Right lobe of liver (tissue), 6 donors: ENCODE measurements around the gene DCTN2. TPM values are rescaled to one million over a fixed set of nuclear protein-coding genes. Genes with fewer than 3 reads are reported as not detected.

Experiments
- ATAC-seq, 4 donors: fragments of 200-7000 bp; cut with Tn5 transposase; one replicate each; pipeline ENCODE4 v1.9.1; 2020; ENCODE audit warnings: mild to moderate bottlenecking in 4 of 4, moderate library complexity in 4 of 4
- DNase-seq, 3 donors: peaks; one replicate each; pipeline ENCODE4 v3.0.0-alpha.2; 2020
- H3K27ac ChIP-seq, 3 donors: fragments of 200-600 bp; one replicate each; pipeline ENCODE4 v1.8.0; 2022
- H3K27me3 ChIP-seq, 2 donors: fragments of 200-600 bp; one replicate each; pipeline ENCODE4 v1.8.0; 2022
- H3K36me3 ChIP-seq, 4 donors: fragments of 200-600 bp; sonication (generic) in 1 of 4; one replicate each; pipeline versions ENCODE4 v1.5.1 to v1.8.0; 2017 to 2022; ENCODE audit warnings: control low read depth in 1 of 4
- H3K4me1 ChIP-seq, 4 donors: fragments of 200-600 bp; sonication (generic) in 1 of 4; one replicate each; pipeline versions ENCODE4 v1.5.1 to v1.8.0; 2017 to 2022; ENCODE audit warnings: control low read depth in 1 of 4
- H3K4me3 ChIP-seq, 3 donors: fragments of 200-600 bp; one replicate each; pipeline ENCODE4 v1.8.0; 2022
- H3K9me3 ChIP-seq, 4 donors: fragments of 200-600 bp; sonication (generic) in 1 of 4; one replicate each; pipeline versions ENCODE4 v1.5.1 to v1.8.0; 2017 to 2022; ENCODE audit warnings: control low read depth in 1 of 4
- CTCF ChIP-seq, 4 donors: fragments of 200-600 bp in 3 of 4; fragments of 450-650 bp in 1 of 4; IDR thresholded peaks; one replicate each; pipeline versions ENCODE4 v1.5.1 to v1.8.0; 2016 to 2022; ENCODE audit warnings: antibody characterized with exemption in 4 of 4, mild to moderate bottlenecking in 2 of 4
- POLR2A ChIP-seq: fragments of 450-650 bp; IDR thresholded peaks from one replicate; pipeline ENCODE4 v1.6.1; 2017; ENCODE audit warnings: antibody characterized with exemption, mild to moderate bottlenecking
- WGBS: methylation state at CpG from one replicate; pipeline ENCODE4 v1.1.6; 2018; ENCODE audit warnings: low coverage, low lambda C conversion rate; ENCODE audit not compliant: insufficient coverage; ENCODE audit errors: missing lambda C conversion rate; 5-methylcytosine and 5-hydroxymethylcytosine counted together
- intact Hi-C, 2 donors: fragments of 100-400 bp; cut with DNase I; formaldehyde crosslinking; loops; one replicate each; pipeline versions ENCODE4 v1.11.2 to v1.14.1; 2022
- total RNA-seq, 6 experiments: library from RNA; depleted of rRNA in 2 of 6; stranded (reverse); fragments of >200 nt in 2 of 6; fragmentation: NEBNext Ultra II Directional in 3 of 6; extraction: Animal tissue kit (Norgen Biotek cat#: 25700) in 3 of 6; gene quantifications; one replicate each; pipeline versions ENCODE4 v1.1.0 to v1.2.4, GENCODE V29; 2016 to 2023
- donor health status: DM: no; HTN: yes; CAD: no.
- donor health status: DM: no; HTN: no; CAD: no.
- donor health status: DM: no; HTN: no; CAD: no.
- donor health status: DM: no; HTN: yes; CAD: no.
- donor health status: DM: no; HTN: yes; CAD: no.

Gene DCTN2
- total RNA-seq, 6 experiments from 2014 or later, result 28.4 to 80.0 (median 36.0) TPM

- H3K27me3 ChIP-seq, result no peaks in the 10 kb centered on the region
- peaks cover 0 to 91% (median 47%) of the 10 kb centered on the region in 4 donors for H3K36me3 ChIP-seq
- intact Hi-C loops, result no loop called here
- H3K27ac ChIP-seq, result no peak overlapping the region
- H3K4me3 ChIP-seq, result no peak overlapping the region
- TF ChIP-seq CTCF (IDR thresholded peaks at IDR 0.05), result no peak
- no peak for TF ChIP-seq POLR2A
- DNase-seq (no peak), ATAC-seq (no peak)
- H3K9me3 ChIP-seq, result no peaks in the 10 kb centered on the region
- WGBS, result 43% methylated on average over 6 of the region's 6 CpGs
- peaks cover 0 to 7% (median 2%) of the 10 kb centered on the region in 4 donors for H3K4me1 ChIP-seq
Measured at GRCh38 chr12:57529831-57530230, 17.2 kb downstream of the DCTN2 start.

- TF ChIP-seq CTCF (IDR thresholded peaks at IDR 0.05), result no peak
- TF ChIP-seq POLR2A, result no peak
- Histone ChIP-seq H3K4me3 (no peak overlapping the region), H3K4me1 (peaks cover 0 to 15% (median 8%) of the 10 kb centered on the region in 4 donors), H3K27ac (no peak overlapping the region), H3K27me3 (no peaks in the 10 kb centered on the region), H3K36me3 (peaks cover 0 to 92% (median 45%) of the 10 kb centered on the region in 4 donors), H3K9me3 (no peaks in the 10 kb centered on the region)
- 63% methylated on average over 7 of the region's 10 CpGs for WGBS
- ATAC-seq, result no peak
- no peak for DNase-seq
- intact Hi-C loops, result no loop called here
Measured at GRCh38 chr12:57528831-57529555, 18.0 kb downstream of the DCTN2 start.

- Histone ChIP-seq H3K4me1 (peaks cover 0 to 22% (median 12%) of the 10 kb centered on the region in 4 donors), H3K27me3 (no peaks in the 10 kb centered on the region), H3K9me3 (no peaks in the 10 kb centered on the region), H3K27ac (no peak overlapping the region), H3K36me3 (peaks cover 0 to 88% (median 43%) of the 10 kb centered on the region in 4 donors), H3K4me3 (no peak overlapping the region)
- intact Hi-C loops, result no loop called here
- DNase-seq (no peak), ATAC-seq (no peak)
- 80% methylated on average over 4 of the region's 12 CpGs for whole genome bisulfite sequencing
- TF ChIP-seq POLR2A (no peak), CTCF (IDR thresholded peaks at IDR 0.05) (no peak)
Measured at GRCh38 chr12:57528176-57528575, 18.8 kb downstream of the DCTN2 start.

- DNase-seq, result no peak
- peaks cover 0 to 22% (median 12%) of the 10 kb centered on the region in 4 donors for H3K4me1 ChIP-seq
- no peak for ATAC-seq
- no peak for TF ChIP-seq CTCF (IDR thresholded peaks at IDR 0.05)
- no peak for TF ChIP-seq POLR2A
- H3K27ac ChIP-seq, result no peak overlapping the region
- H3K4me3 ChIP-seq, result no peak overlapping the region
- peaks cover 0 to 78% (median 36%) of the 10 kb centered on the region in 4 donors for H3K36me3 ChIP-seq
- WGBS, result 73% methylated on average over 3 of the region's 5 CpGs
- H3K27me3 ChIP-seq, result no peaks in the 10 kb centered on the region
- intact Hi-C loops, result no loop called here
- H3K9me3 ChIP-seq, result no peaks in the 10 kb centered on the region
Measured at GRCh38 chr12:57527184-57527583, 19.8 kb downstream of the DCTN2 start.
